ENCODE data around the gene CDH23. TPM values are rescaled to one million over a fixed set of nuclear protein-coding genes. Genes with fewer than 3 reads are reported as not detected.
A peak's percentile ranks its signal among the peaks of the same experiment; 100 is the strongest.

The CDH23 gene
- polyA plus RNA-seq, 1 donor from 2014 or later = not detected

GRCh38 chr10:71431239-71432100, 34.8 kb downstream of the CDH23 start:
- peaks cover 0 to 2% (median 0%) of the 10 kb centered on the region in 3 donors for H3K4me1 Mint-ChIP-seq
- H3K27ac Mint-ChIP-seq = peak overlapping the region in 1 of 3 donors; percentile 48
- peaks cover 1% of the 10 kb centered on the region for H3K36me3 Mint-ChIP-seq
- H3K9me3 Mint-ChIP-seq = no peaks in the 10 kb centered on the region
- H3K27me3 Mint-ChIP-seq = peaks cover 5% of the 10 kb centered on the region
- no peak overlapping the region for H3K4me3 Mint-ChIP-seq

GRCh38 chr10:71432101-71432905, 35.6 kb downstream of the CDH23 start:
- Mint-ChIP-seq H3K36me3 (peaks cover 1% of the 10 kb centered on the region), H3K27me3 (peaks cover 5% of the 10 kb centered on the region), H3K4me1 (peaks cover 0 to 2% (median 0%) of the 10 kb centered on the region in 3 donors), H3K27ac (peak overlapping the region in 1 of 3 donors; percentile 48), H3K9me3 (no peaks in the 10 kb centered on the region), H3K4me3 (peak overlapping the region in 1 of 4 donors; percentile 28)

- H3K36me3 Mint-ChIP-seq = peaks cover 1% of the 10 kb centered on the region
- no peak overlapping the region for H3K27ac Mint-ChIP-seq
- H3K9me3 Mint-ChIP-seq = no peaks in the 10 kb centered on the region
- H3K4me3 Mint-ChIP-seq = no peak overlapping the region
- peaks cover 0 to 2% (median 0%) of the 10 kb centered on the region in 3 donors for H3K4me1 Mint-ChIP-seq
- H3K27me3 Mint-ChIP-seq = peaks cover 5% of the 10 kb centered on the region
Measured at GRCh38 chr10:71432956-71433767, 36.4 kb downstream of the CDH23 start.

- H3K9me3 Mint-ChIP-seq = no peaks in the 10 kb centered on the region
- peaks cover 1% of the 10 kb centered on the region for H3K36me3 Mint-ChIP-seq
- no peak overlapping the region for H3K27ac Mint-ChIP-seq
- peaks cover 0 to 2% (median 0%) of the 10 kb centered on the region in 3 donors for H3K4me1 Mint-ChIP-seq
- H3K27me3 Mint-ChIP-seq = peaks cover 5% of the 10 kb centered on the region
- H3K4me3 Mint-ChIP-seq = peak overlapping the region in 1 of 4 donors; percentile 9
Measured at GRCh38 chr10:71433768-71434744, 37.3 kb downstream of the CDH23 start.

- H3K27me3 Mint-ChIP-seq = peaks cover 5% of the 10 kb centered on the region
- H3K4me3 Mint-ChIP-seq = peak overlapping the region in 1 of 4 donors; percentile 9
- H3K27ac Mint-ChIP-seq = no peak overlapping the region
- H3K4me1 Mint-ChIP-seq = peaks cover 0 to 2% (median 0%) of the 10 kb centered on the region in 3 donors
- peaks cover 1% of the 10 kb centered on the region for H3K36me3 Mint-ChIP-seq
- H3K9me3 Mint-ChIP-seq = no peaks in the 10 kb centered on the region
Measured at GRCh38 chr10:71434760-71435394, 38.2 kb downstream of the CDH23 start.

- peaks cover 0 to 2% (median 0%) of the 10 kb centered on the region in 3 donors for H3K4me1 Mint-ChIP-seq
- no peak overlapping the region for H3K27ac Mint-ChIP-seq
- peaks cover 1% of the 10 kb centered on the region for H3K36me3 Mint-ChIP-seq
- H3K27me3 Mint-ChIP-seq = peaks cover 5% of the 10 kb centered on the region
- no peaks in the 10 kb centered on the region for H3K9me3 Mint-ChIP-seq
- no peak overlapping the region for H3K4me3 Mint-ChIP-seq
Measured at GRCh38 chr10:71435571-71436267, 39.0 kb downstream of the CDH23 start.

- Mint-ChIP-seq H3K4me3 (no peak overlapping the region), H3K27ac (no peak overlapping the region), H3K9me3 (no peaks in the 10 kb centered on the region), H3K36me3 (peaks cover 1% of the 10 kb centered on the region), H3K27me3 (peaks cover 2% of the 10 kb centered on the region), H3K4me1 (peaks cover 0 to 2% (median 0%) of the 10 kb centered on the region in 3 donors)
Measured at GRCh38 chr10:71436268-71437125, 39.8 kb downstream of the CDH23 start.

GRCh38 chr10:71437537-71438092, 40.9 kb downstream of the CDH23 start:
- Mint-ChIP-seq H3K36me3 (peaks cover 1% of the 10 kb centered on the region), H3K9me3 (no peaks in the 10 kb centered on the region)

GRCh38 chr10:71438761-71439160, 42.0 kb downstream of the CDH23 start:
- peaks cover 1% of the 10 kb centered on the region for H3K36me3 Mint-ChIP-seq
- no peak overlapping the region for H3K27ac Mint-ChIP-seq
- no peaks in the 10 kb centered on the region for H3K9me3 Mint-ChIP-seq
- H3K4me3 Mint-ChIP-seq = no peak overlapping the region
- H3K27me3 Mint-ChIP-seq = peaks cover 2% of the 10 kb centered on the region
- no peaks in the 10 kb centered on the region for H3K4me1 Mint-ChIP-seq

More at GRCh38 chr10:71437537-71438092, 40.9 kb downstream of the CDH23 start:
- Mint-ChIP-seq H3K27me3 (peaks cover 2% of the 10 kb centered on the region), H3K27ac (no peak overlapping the region), H3K4me1 (peaks cover 0 to 2% (median 0%) of the 10 kb centered on the region in 3 donors), H3K4me3 (no peak overlapping the region)

GRCh38 chr10:71439670-71440425, 43.1 kb downstream of the CDH23 start:
- H3K36me3 Mint-ChIP-seq = no peaks in the 10 kb centered on the region
- no peaks in the 10 kb centered on the region for H3K27me3 Mint-ChIP-seq
- H3K4me1 Mint-ChIP-seq = no peaks in the 10 kb centered on the region
- H3K4me3 Mint-ChIP-seq = no peak overlapping the region
- no peak overlapping the region for H3K27ac Mint-ChIP-seq
- H3K9me3 Mint-ChIP-seq = no peaks in the 10 kb centered on the region

- H3K27ac Mint-ChIP-seq = no peak overlapping the region
- no peaks in the 10 kb centered on the region for H3K27me3 Mint-ChIP-seq
- no peak overlapping the region for H3K4me3 Mint-ChIP-seq
- H3K4me1 Mint-ChIP-seq = no peaks in the 10 kb centered on the region
- H3K9me3 Mint-ChIP-seq = no peaks in the 10 kb centered on the region
- H3K36me3 Mint-ChIP-seq = no peaks in the 10 kb centered on the region
Measured at GRCh38 chr10:71440506-71441035, 43.9 kb downstream of the CDH23 start.
